Measurements from ENCODE around the gene ADSS2. TPM values are rescaled to one million over a fixed set of nuclear protein-coding genes. Genes with fewer than 3 reads are reported as not detected.
"Not testable (repeated sequence)": the region's sequence is repeated elsewhere in the genome, so short reads cannot be mapped to it uniquely, and the experiment has no call there.

The ADSS2 gene
- 10 to 100 TPM in 2 of 4 donors, 1 to 10 TPM in 2; 8.0 to 18.4 (median 9.9) TPM for total RNA-seq

DNA sequence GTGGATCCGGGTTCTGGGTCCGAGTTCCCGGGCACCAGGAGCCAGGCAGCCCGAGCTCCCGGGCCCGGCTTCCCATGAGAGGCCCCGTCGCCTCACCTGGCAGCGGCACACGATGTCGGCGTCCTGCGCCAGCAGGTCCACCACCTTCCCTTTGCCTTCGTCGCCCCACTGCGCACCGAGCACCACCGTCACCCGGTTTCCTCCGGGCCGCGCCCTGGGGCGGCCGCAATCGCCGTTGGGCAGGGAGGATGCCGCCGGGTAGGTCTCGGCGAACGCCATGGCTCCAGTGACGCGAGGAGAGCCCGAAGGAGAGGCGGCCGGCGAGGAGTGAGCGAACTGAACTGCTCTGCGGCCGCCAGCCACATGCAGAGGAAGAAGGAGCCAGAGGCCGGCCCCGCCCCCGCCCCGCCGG is at the start of gene ADSS2:
Gene ADSS2 (minus strand): TSS at position 371 of the 412 bp plus-strand sequence. CDS start 92 bp downstream, at position 279.
- H3K36me3 ChIP-seq, result no peaks in the 10 kb centered on the region
- no peaks in the 10 kb centered on the region for H3K27me3 ChIP-seq
- ATAC-seq (peak; percentile 45 to 48), DNase-seq (no peak)
- in situ Hi-C loops (cut with MboI; ENCODE audit: low sequenced_read_pairs in 4 of 4), result loop anchor here in 3 of 4 donors (5.0 to 25.0 kb wide), 4 partner anchors 196 to 561 kb away; partner anchors contain the start of gene DESI2 (in 2 of the 3)
- H3K9me3 ChIP-seq, result no peaks in the 10 kb centered on the region
- peaks cover 28 to 34% of the 10 kb centered on the region in 2 donors for H3K4me1 ChIP-seq
- peak within 1 kb of the TSS; percentile 96 to 99 (median 98) for H3K27ac ChIP-seq
- intact Hi-C loops (cut with DNase I; ENCODE audit: low total_unique reads), result loop anchor here (5.0 to 10.0 kb wide), 2 partner anchors 383 to 404 kb away; partner anchors contain the start of gene COX20
- peak; percentile 82 to 87 for TF ChIP-seq POLR2A (IDR thresholded peaks at IDR 0.05)
- TF ChIP-seq, protein P1, sequence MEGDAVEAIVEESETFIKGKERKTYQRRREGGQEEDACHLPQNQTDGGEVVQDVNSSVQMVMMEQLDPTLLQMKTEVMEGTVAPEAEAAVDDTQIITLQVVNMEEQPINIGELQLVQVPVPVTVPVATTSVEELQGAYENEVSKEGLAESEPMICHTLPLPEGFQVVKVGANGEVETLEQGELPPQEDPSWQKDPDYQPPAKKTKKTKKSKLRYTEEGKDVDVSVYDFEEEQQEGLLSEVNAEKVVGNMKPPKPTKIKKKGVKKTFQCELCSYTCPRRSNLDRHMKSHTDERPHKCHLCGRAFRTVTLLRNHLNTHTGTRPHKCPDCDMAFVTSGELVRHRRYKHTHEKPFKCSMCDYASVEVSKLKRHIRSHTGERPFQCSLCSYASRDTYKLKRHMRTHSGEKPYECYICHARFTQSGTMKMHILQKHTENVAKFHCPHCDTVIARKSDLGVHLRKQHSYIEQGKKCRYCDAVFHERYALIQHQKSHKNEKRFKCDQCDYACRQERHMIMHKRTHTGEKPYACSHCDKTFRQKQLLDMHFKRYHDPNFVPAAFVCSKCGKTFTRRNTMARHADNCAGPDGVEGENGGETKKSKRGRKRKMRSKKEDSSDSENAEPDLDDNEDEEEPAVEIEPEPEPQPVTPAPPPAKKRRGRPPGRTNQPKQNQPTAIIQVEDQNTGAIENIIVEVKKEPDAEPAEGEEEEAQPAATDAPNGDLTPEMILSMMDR (IDR thresholded peaks at IDR 0.05 in 4 of 5, conservative IDR thresholded peaks at IDR 0.05 in 1 of 5), result no peak
- H3K4me3 ChIP-seq, result peak within 1 kb of the TSS; percentile 89 to 99 (median 94)

DNA sequence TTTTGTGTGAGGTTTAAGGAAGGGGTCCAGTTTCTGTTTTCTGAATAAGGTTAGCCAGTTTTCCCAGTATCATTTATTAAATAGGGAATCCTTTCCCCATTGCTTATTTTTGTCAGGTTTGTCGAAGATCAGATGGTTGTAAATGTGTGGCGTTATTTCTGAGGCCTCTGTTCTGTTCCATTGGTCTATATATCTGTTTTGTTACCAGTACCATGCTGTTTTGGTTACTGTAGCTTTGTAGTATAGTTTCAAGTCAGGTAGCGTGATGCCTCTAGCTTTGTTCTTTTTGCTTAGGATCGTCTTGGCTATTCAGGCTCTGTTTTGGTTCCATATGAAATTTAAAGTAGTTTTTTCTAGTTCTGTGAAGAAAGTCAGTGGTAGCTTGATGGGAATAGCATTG is 48.8 kb upstream of the ADSS2 start:
- H3K36me3 ChIP-seq; H3K27me3 ChIP-seq; H3K27ac ChIP-seq; DNase-seq; ATAC-seq; H3K4me1 ChIP-seq; in situ Hi-C loops (cut with MboI; ENCODE audit: low sequenced_read_pairs in 4 of 4); H3K4me3 ChIP-seq; intact Hi-C loops (cut with DNase I; ENCODE audit: low total_unique reads): not testable (repeated sequence)
- peaks cover 0 to 11% (median 0%) of the 10 kb centered on the region in 3 donors for H3K9me3 ChIP-seq

DNA sequence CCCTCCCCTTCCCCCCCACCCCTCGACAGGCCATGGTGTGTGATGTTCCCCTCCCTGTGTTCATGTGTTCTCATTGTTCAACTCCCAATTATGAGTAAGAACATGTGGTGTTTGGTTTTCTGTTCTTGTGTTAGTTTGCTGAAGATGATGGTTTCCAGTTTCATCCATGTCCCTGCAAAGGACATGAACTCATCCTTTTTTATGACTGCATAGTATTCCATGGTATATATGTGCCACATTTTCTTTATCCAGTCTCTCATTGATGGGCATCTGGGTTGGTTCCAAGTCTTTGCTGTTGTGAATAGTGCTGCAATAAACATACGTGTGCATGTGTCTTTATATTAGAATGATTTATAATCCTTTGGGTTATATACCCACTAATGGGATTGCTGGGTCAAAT is 47.8 kb upstream of the ADSS2 start:
- intact Hi-C loops (cut with DNase I; ENCODE audit: low total_unique reads); in situ Hi-C loops (cut with MboI; ENCODE audit: low sequenced_read_pairs in 4 of 4); DNase-seq; H3K27me3 ChIP-seq; ATAC-seq; H3K4me1 ChIP-seq; H3K4me3 ChIP-seq; H3K27ac ChIP-seq; H3K36me3 ChIP-seq: not testable (repeated sequence)
- H3K9me3 ChIP-seq, result peaks cover 0 to 11% (median 0%) of the 10 kb centered on the region in 3 donors

GRCh38 chr1:244497805-244498204 is 46.1 kb upstream of the ADSS2 start:
- no peak overlapping the region for H3K4me3 ChIP-seq
- H3K36me3 ChIP-seq, result no peaks in the 10 kb centered on the region
- H3K9me3 ChIP-seq, result peaks cover 0 to 11% (median 0%) of the 10 kb centered on the region in 3 donors
- no peaks in the 10 kb centered on the region for H3K27me3 ChIP-seq
- intact Hi-C loops (cut with DNase I; ENCODE audit: low total_unique reads), result no loop called here
- H3K27ac ChIP-seq, result no peak overlapping the region
- no peak for ATAC-seq
- DNase-seq, result no peak
- in situ Hi-C loops (cut with MboI; ENCODE audit: low sequenced_read_pairs in 4 of 4), result no loop called here
- H3K4me1 ChIP-seq, result no peaks in the 10 kb centered on the region
- TF ChIP-seq, protein P1 (IDR thresholded peaks at IDR 0.05 in 4 of 5, conservative IDR thresholded peaks at IDR 0.05 in 1 of 5), result no peak
- no peak for TF ChIP-seq POLR2A (IDR thresholded peaks at IDR 0.05)

- DNase-seq (no peak), ATAC-seq (no peak)
- Histone ChIP-seq H3K36me3 (no peaks in the 10 kb centered on the region), H3K4me3 (no peak overlapping the region), H3K4me1 (no peaks in the 10 kb centered on the region), H3K27ac (no peak overlapping the region), H3K9me3 (peaks cover 0 to 11% (median 0%) of the 10 kb centered on the region in 3 donors), H3K27me3 (no peaks in the 10 kb centered on the region)
- in situ Hi-C loops (cut with MboI; ENCODE audit: low sequenced_read_pairs in 4 of 4) (no loop called here), intact Hi-C loops (cut with DNase I; ENCODE audit: low total_unique reads) (no loop called here)
- TF ChIP-seq POLR2A (IDR thresholded peaks at IDR 0.05), result no peak
- TF ChIP-seq, protein P1 (IDR thresholded peaks at IDR 0.05 in 4 of 5, conservative IDR thresholded peaks at IDR 0.05 in 1 of 5), result no peak
Observed at GRCh38 chr1:244496186-244496585, 44.5 kb upstream of the ADSS2 start.

DNA sequence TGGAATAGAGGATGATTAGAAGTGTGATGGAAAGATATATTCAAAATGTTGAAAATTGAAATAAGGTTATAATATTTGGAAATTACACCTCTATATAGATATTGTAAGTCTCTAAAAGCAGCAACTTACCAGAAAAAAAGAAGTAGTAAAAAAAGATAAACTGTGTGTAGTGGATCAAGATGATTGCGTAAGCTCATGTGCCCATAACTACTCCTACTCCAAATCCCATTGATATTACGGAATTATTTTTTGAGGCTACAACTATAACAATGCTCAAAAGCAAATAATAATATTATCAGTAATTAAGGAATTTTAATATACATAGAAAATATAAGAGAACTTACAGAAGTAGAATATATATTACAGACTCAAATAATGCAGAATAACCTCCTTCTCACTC is 42.9 kb upstream of the ADSS2 start:
- in situ Hi-C loops (cut with MboI; ENCODE audit: low sequenced_read_pairs in 4 of 4), result no loop called here

GRCh38 chr1:244484971-244485370 is 33.3 kb upstream of the ADSS2 start:
- H3K27ac ChIP-seq; DNase-seq; H3K4me1 ChIP-seq; in situ Hi-C loops (cut with MboI; ENCODE audit: low sequenced_read_pairs in 4 of 4); H3K27me3 ChIP-seq; H3K36me3 ChIP-seq; intact Hi-C loops (cut with DNase I; ENCODE audit: low total_unique reads); H3K4me3 ChIP-seq; ATAC-seq; H3K9me3 ChIP-seq: not testable (repeated sequence)

More for the DNA sequence above, 42.9 kb upstream of the ADSS2 start:
- no peak overlapping the region for H3K27ac ChIP-seq
- intact Hi-C loops (cut with DNase I; ENCODE audit: low total_unique reads), result no loop called here
- DNase-seq (no peak), ATAC-seq (no peak)
- TF ChIP-seq, protein P1 (IDR thresholded peaks at IDR 0.05 in 4 of 5, conservative IDR thresholded peaks at IDR 0.05 in 1 of 5), result no peak
- no peak for TF ChIP-seq POLR2A (IDR thresholded peaks at IDR 0.05)
- no peaks in the 10 kb centered on the region for H3K27me3 ChIP-seq
- no peaks in the 10 kb centered on the region for H3K9me3 ChIP-seq
- no peaks in the 10 kb centered on the region for H3K4me1 ChIP-seq
- H3K4me3 ChIP-seq, result no peak overlapping the region
- H3K36me3 ChIP-seq, result no peaks in the 10 kb centered on the region
